Upper lobe of left lung (tissue), 6 donors: ENCODE data around the gene HBG2. TPM values are rescaled to one million over a fixed set of nuclear protein-coding genes. Genes with fewer than 3 reads are reported as not detected.

ENCODE experiments used
- ATAC-seq, 2 donors: fragments of 200-7000 bp; cut with Tn5 transposase; one replicate each; pipeline ENCODE4 v1.9.1; 2022; ENCODE audit warnings: mild to moderate bottlenecking in 2 of 2, moderate library complexity in 2 of 2; ENCODE audit not compliant: low FRiP score in 2 of 2
- DNase-seq, 2 donors: peaks; one replicate each; pipeline ENCODE4 v3.0.0-alpha.2; 2019 to 2020
- H3K27ac ChIP-seq, 4 donors: fragments of 200-600 bp; sonication (generic); one replicate each; pipeline ENCODE4 v1.5.1; 2016 to 2019
- H3K27me3 ChIP-seq, 4 donors: fragments of 200-600 bp; sonication (generic); one replicate each; pipeline ENCODE4 v1.5.1; 2017 to 2019
- H3K36me3 ChIP-seq, 4 donors: fragments of 200-600 bp; sonication (generic); one replicate each; pipeline ENCODE4 v1.5.1; 2016 to 2019
- H3K4me1 ChIP-seq, 4 donors: fragments of 200-600 bp; sonication (generic); one replicate each; pipeline ENCODE4 v1.5.1; 2018 to 2019
- H3K4me3 ChIP-seq, 4 donors: fragments of 200-600 bp; sonication (generic); one replicate each; pipeline ENCODE4 v1.5.1; 2017 to 2019; ENCODE audit warnings: mild to moderate bottlenecking in 2 of 4, moderate library complexity in 1 of 4
- H3K9me3 ChIP-seq, 4 donors: fragments of 200-600 bp; sonication (generic); one replicate each; pipeline ENCODE4 v1.5.1; 2018 to 2019
- EP300 ChIP-seq, 4 donors: sonication (generic); formaldehyde crosslinking; IDR thresholded peaks; one replicate each; pipeline ENCODE4 v1.5.1; 2017; ENCODE audit warnings: antibody characterized with exemption in 4 of 4, control low read depth in 2 of 4
- POLR2A ChIP-seq, 4 donors: fragments of 450-650 bp; IDR thresholded peaks; one replicate each; pipeline ENCODE4 v1.5.1; 2016 to 2017; ENCODE audit warnings: antibody characterized with exemption in 4 of 4, mild to moderate bottlenecking in 2 of 4
- POLR2AphosphoS5 ChIP-seq, 2 donors: sonication (generic); formaldehyde crosslinking; IDR thresholded peaks; one replicate each; pipeline ENCODE4 v1.5.1; 2017; ENCODE audit warnings: antibody characterized with exemption in 2 of 2
- WGBS, 2 donors: methylation state at CpG; one replicate each; pipeline ENCODE4 v1.1.5; 2017 to 2018; 5-methylcytosine and 5-hydroxymethylcytosine counted together
- total RNA-seq, 6 donors: library from RNA; depleted of rRNA in 4 of 6; stranded (reverse); fragments of >200 nt in 4 of 6; gene quantifications; one replicate each; pipeline versions ENCODE4 v1.1.0 to v1.2.1, GENCODE V29; 2016 to 2021
- TF ChIP-seq, protein P1 (sequence below), 6 experiments: fragments of 450-650 bp in 4 of 6; fragments of 200-600 bp in 2 of 6; sonication (generic) in 2 of 6; IDR thresholded peaks; one replicate each; pipeline ENCODE4 v1.5.1; 2016 to 2019; ENCODE audit warnings: antibody characterized with exemption in 6 of 6
- donor health status: DM: no; HTN: no; CAD: no; lungs with moderate emphysema.
- donor health status: DM: no; HTN: yes; CAD: no; lungs with severe emphysema.

Gene HBG2
- total RNA-seq, 6 donors from 2014 or later, result 10.0 to 15.8 TPM; not detected in 4

DNA sequence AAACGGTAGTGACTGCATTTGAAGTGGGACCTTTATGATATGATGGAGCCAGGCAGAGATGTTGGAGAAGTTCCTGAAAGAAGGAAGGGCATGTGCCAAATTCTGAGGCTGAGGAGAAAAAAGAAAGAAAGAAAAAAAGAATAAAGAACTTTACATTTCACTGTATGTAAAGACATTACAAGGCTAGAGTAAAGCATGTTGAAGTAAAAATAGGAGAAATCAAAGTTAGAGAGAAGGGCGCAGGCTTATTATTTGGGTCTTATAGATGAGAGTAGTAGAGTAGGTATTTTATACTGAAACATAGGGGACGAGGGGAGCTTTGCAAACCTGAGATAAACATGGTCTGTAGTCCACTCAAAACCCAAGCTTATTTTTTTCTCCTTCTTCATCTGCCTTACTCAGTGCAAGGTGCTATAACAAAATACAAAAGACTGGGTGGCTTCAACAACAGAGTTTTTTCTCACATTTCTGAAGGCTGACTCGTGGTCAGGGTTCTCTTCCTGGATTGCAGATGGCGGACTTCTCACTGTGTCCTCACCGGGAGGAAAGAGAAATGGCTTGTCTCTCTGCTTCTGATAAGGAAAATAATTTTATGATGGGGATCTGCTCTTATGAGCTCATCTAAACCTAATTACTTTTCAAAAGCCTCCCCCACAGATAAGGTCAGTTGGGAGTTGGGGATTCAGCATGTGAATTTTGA, 7.7 kb downstream of the HBG2 start:
- TF ChIP-seq, protein P1, sequence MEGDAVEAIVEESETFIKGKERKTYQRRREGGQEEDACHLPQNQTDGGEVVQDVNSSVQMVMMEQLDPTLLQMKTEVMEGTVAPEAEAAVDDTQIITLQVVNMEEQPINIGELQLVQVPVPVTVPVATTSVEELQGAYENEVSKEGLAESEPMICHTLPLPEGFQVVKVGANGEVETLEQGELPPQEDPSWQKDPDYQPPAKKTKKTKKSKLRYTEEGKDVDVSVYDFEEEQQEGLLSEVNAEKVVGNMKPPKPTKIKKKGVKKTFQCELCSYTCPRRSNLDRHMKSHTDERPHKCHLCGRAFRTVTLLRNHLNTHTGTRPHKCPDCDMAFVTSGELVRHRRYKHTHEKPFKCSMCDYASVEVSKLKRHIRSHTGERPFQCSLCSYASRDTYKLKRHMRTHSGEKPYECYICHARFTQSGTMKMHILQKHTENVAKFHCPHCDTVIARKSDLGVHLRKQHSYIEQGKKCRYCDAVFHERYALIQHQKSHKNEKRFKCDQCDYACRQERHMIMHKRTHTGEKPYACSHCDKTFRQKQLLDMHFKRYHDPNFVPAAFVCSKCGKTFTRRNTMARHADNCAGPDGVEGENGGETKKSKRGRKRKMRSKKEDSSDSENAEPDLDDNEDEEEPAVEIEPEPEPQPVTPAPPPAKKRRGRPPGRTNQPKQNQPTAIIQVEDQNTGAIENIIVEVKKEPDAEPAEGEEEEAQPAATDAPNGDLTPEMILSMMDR (IDR thresholded peaks at IDR 0.05), result no peak
- no peak for TF ChIP-seq POLR2AphosphoS5 (IDR thresholded peaks at IDR 0.05)
- no peak for TF ChIP-seq EP300 (IDR thresholded peaks at IDR 0.05)
- TF ChIP-seq POLR2A (IDR thresholded peaks at IDR 0.05), result no peak
- DNase-seq (no peak), ATAC-seq (no peak)
- Histone ChIP-seq H3K27ac (no peak overlapping the region), H3K27me3 (no peaks in the 10 kb centered on the region), H3K9me3 (no peaks in the 10 kb centered on the region), H3K36me3 (no peaks in the 10 kb centered on the region), H3K4me3 (no peak overlapping the region), H3K4me1 (no peaks in the 10 kb centered on the region)
- 69 to 73% methylated on average over 6 of the region's 6 CpGs for WGBS, 2 donors

DNA sequence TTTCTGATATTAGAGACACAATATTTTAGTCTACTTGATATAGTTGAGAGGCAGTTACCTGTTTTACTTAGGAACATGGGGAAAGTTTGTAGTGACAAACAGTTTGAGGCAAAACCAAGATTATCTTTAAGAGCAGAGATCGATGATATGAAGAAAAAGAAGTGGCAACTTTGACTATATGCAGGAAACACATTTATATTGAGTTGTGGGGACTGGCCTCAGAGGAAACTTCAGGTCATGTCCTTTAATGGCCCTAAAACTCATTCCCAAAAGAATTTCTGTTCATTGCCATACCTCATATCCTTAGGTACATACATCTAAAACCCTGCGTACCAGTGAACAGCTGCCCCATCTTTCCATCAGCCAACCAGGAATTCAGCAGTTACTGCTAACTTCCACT, 9.4 kb downstream of the HBG2 start:
- Histone ChIP-seq H3K4me1 (no peaks in the 10 kb centered on the region), H3K27ac (no peak overlapping the region), H3K36me3 (no peaks in the 10 kb centered on the region), H3K4me3 (no peak overlapping the region), H3K9me3 (no peaks in the 10 kb centered on the region), H3K27me3 (no peaks in the 10 kb centered on the region)
- TF ChIP-seq, protein P1 (IDR thresholded peaks at IDR 0.05), result no peak
- TF ChIP-seq POLR2AphosphoS5 (IDR thresholded peaks at IDR 0.05), result no peak
- TF ChIP-seq EP300 (IDR thresholded peaks at IDR 0.05), result no peak
- TF ChIP-seq POLR2A (IDR thresholded peaks at IDR 0.05), result no peak
- no peak for DNase-seq
- ATAC-seq, result no peak
- WGBS, 2 donors, result 72% methylated on average over 2 of the region's 2 CpGs

DNA sequence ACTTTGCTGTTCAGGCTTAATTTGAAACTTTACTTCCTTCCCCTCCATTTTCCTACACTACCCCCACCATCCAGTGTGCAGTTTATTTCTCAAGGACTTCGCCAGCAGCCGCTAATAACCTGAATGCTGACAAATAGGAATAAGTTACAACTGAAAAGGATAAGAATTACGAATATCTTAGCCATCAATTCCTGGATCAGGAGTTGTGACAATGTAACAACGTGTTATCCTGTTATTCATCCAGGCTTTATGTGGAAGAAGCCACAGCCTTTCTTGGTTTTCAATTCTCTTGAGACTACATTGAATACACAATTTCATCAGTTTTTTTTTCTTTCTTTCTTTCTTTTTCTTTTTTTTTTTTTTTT, 10.8 kb downstream of the HBG2 start:
- H3K4me3 ChIP-seq, result no peak overlapping the region
- H3K27ac ChIP-seq, result no peak overlapping the region
- H3K9me3 ChIP-seq, result no peaks in the 10 kb centered on the region
- DNase-seq (no peak), ATAC-seq (no peak)
- H3K36me3 ChIP-seq, result no peaks in the 10 kb centered on the region
- no peaks in the 10 kb centered on the region for H3K27me3 ChIP-seq
- no peaks in the 10 kb centered on the region for H3K4me1 ChIP-seq
- 82 to 87% methylated on average over 4 of the region's 4 CpGs for WGBS, 2 donors
- TF ChIP-seq, protein P1 (IDR thresholded peaks at IDR 0.05), result no peak
- TF ChIP-seq EP300 (IDR thresholded peaks at IDR 0.05) (no peak), POLR2AphosphoS5 (IDR thresholded peaks at IDR 0.05) (no peak), POLR2A (IDR thresholded peaks at IDR 0.05) (no peak)

DNA sequence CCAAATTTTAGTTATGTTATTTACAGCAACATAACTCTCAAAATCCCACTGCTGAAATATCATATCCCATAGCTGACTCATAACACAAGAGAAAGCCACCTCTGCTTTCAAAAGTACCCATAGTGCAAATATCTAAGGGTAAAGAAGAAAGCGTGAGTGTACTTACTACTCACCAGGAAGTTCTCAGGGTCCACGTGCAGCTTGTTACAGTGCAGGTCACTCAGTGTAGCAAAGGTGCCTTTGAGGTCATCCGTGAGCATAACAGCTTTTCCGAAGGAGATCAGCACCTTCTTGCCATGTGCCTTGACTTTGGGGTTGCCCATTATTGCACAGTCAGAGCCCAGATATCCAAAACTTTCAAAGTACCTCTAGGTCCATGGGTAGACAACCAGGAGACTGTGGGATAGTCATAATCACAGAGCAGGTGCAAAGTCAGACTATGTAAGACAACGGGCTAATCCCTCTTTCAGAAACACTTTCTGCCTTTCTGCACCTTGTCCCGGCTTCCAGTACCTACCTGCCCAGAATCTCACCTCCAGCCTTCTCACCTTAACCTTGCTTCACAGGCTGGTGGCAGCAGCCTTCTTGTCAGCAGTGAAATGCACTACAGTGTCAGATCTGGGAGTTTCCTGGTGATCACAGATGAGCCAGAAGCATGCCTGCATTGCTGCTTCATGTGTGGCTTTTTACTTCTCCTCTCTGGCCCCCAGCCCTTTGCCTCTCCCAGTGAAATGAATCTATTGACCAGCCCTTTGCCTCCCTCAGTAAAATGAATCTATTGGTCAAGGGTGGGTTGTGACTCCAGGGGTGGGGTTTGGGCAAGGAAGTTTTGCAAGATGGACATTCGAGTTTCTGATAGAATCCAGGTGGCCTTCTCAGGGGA, 11.4 kb downstream of the HBG2 start:
- no peak for DNase-seq
- ATAC-seq, result no peak
- WGBS, 2 donors, result 60 to 69% methylated on average over 6 to 7 of the region's 7 CpGs

More for the DNA sequence above, 11.4 kb downstream of the HBG2 start:
- TF ChIP-seq, protein P1 (IDR thresholded peaks at IDR 0.05), result no peak
- no peak for TF ChIP-seq POLR2A (IDR thresholded peaks at IDR 0.05)
- TF ChIP-seq POLR2AphosphoS5 (IDR thresholded peaks at IDR 0.05), result no peak
- TF ChIP-seq EP300 (IDR thresholded peaks at IDR 0.05), result no peak
- Histone ChIP-seq H3K4me3 (no peak overlapping the region), H3K27ac (no peak overlapping the region), H3K9me3 (no peaks in the 10 kb centered on the region), H3K27me3 (no peaks in the 10 kb centered on the region), H3K36me3 (no peaks in the 10 kb centered on the region), H3K4me1 (no peaks in the 10 kb centered on the region)
